PC-9 (cell line): Measurements from ENCODE around the gene CADM2. TPM values are rescaled to one million over a fixed set of nuclear protein-coding genes. Genes with fewer than 3 reads are reported as not detected.

ENCODE experiments used
- BruUV-seq: library from RNA; stranded (reverse); fragments of 400-500 nt; replicated peaks from 2 replicates; lab custom pipeline; 2021; lab: Mats Ljungman, UMichigan
- CTCF ChIA-PET: fragments of 300-600 bp; sonication (Branson Sonifier 250); formaldehyde crosslinking; loops from one replicate; lab custom pipeline; 2022; ENCODE audit warnings: antibody characterized with exemption; lab: Charles Lee
- POLR2A ChIA-PET: fragments of 300-600 bp; sonication (Branson Sonifier 250); formaldehyde crosslinking; loops from one replicate; lab custom pipeline; 2022; ENCODE audit warnings: antibody characterized with exemption; ENCODE audit not compliant: unreplicated experiment; lab: Charles Lee
- DNase-seq, 2 experiments: peaks; one replicate each; pipeline versions ENCODE4 v3.0.0 to v3.0.0-alpha.2; 2015 to 2022; ENCODE audit warnings: mixed read lengths in 1 of 2
- H2AFZ ChIP-seq: fragments of 200-600 bp; sonication (generic); 2 replicates; pipeline ENCODE4 v1.8.1; 2017; ENCODE audit warnings: antibody characterized with exemption
- H3F3A ChIP-seq: fragments of 200-600 bp; sonication (generic); 2 replicates; pipeline ENCODE4 v1.8.1; 2017; ENCODE audit warnings: antibody characterized with exemption, mild to moderate bottlenecking, low read depth; ENCODE audit not compliant: insufficient read depth
- H3K27ac ChIP-seq: fragments of 200-600 bp; sonication (generic); 2 replicates; pipeline ENCODE4 v1.6.1; 2016; ENCODE audit warnings: mixed run types
- H3K27me3 ChIP-seq: fragments of 200-600 bp; sonication (generic); 2 replicates; pipeline ENCODE4 v1.6.1; 2016; ENCODE audit warnings: low read depth, mixed run types; ENCODE audit not compliant: insufficient read depth
- H3K36me3 ChIP-seq: fragments of 200-600 bp; sonication (generic); 2 replicates; pipeline ENCODE4 v1.6.1; 2016; ENCODE audit warnings: low read depth, mixed run types
- H3K4me1 ChIP-seq: fragments of 200-600 bp; sonication (generic); replicated peaks from 2 replicates; pipeline ENCODE4 v1.6.1; 2016; ENCODE audit warnings: mixed run types; ENCODE audit not compliant: insufficient read depth
- H3K4me2 ChIP-seq: fragments of 200-600 bp; sonication (generic); 2 replicates; pipeline ENCODE4 v1.6.1; 2017; ENCODE audit warnings: mixed run types
- H3K4me3 ChIP-seq: fragments of 200-600 bp; sonication (generic); 2 replicates; pipeline ENCODE4 v1.6.1; 2016; ENCODE audit warnings: mixed run types
- H3K79me2 ChIP-seq: fragments of 200-600 bp; sonication (generic); 2 replicates; pipeline ENCODE4 v1.6.1; 2017; ENCODE audit warnings: low read depth, mixed run types
- H3K9me2 ChIP-seq: fragments of 200-600 bp; sonication (generic); 2 replicates; pipeline ENCODE4 v1.8.1; 2017; ENCODE audit warnings: mild to moderate bottlenecking; ENCODE audit not compliant: insufficient read depth
- H3K9me3 ChIP-seq: fragments of 200-600 bp; sonication (generic); 2 replicates; pipeline ENCODE4 v1.8.1; 2016; ENCODE audit warnings: low read depth; ENCODE audit not compliant: insufficient read depth
- H4K20me1 ChIP-seq: fragments of 200-600 bp; sonication (generic); 2 replicates; pipeline ENCODE4 v1.8.1; 2017; ENCODE audit not compliant: insufficient read depth
- CTCF ChIP-seq: fragments of 200-600 bp; sonication (generic); conservative IDR thresholded peaks from 2 replicates; pipeline ENCODE4 v1.6.1; 2017; ENCODE audit warnings: mixed run types, antibody characterized with exemption, mild to moderate bottlenecking, moderate library complexity
- EZH2 ChIP-seq: fragments of 200-600 bp; sonication (generic); IDR thresholded peaks from 2 replicates; pipeline ENCODE4 v1.8.0; 2017; ENCODE audit warnings: antibody characterized with exemption, low read depth
- intact Hi-C: fragments of 100-400 bp; cut with micrococcal nuclease; formaldehyde crosslinking; loops from one replicate; pipeline ENCODE4 v1.10.0; 2022; ENCODE audit not compliant: unreplicated experiment
- total RNA-seq: library from RNA; stranded (reverse); gene quantifications from 2 replicates; pipeline ENCODE4 v1.2.3, GENCODE V29; 2021

The CADM2 gene
- total RNA-seq, 1 experiment from 2014 or later = 0.59 TPM

GRCh38 chr3:85877631-85878030 lies 918.8 kb downstream of the CADM2 start:
- Histone ChIP-seq H3F3A (no peaks in the 10 kb centered on the region), H3K4me2 (no peak overlapping the region), H3K36me3 (no peaks in the 10 kb centered on the region), H2AFZ (no peak overlapping the region), H3K27me3 (no peaks in the 10 kb centered on the region), H4K20me1 (no peaks in the 10 kb centered on the region), H3K4me1 (no peaks in the 10 kb centered on the region), H3K9me2 (no peaks in the 10 kb centered on the region), H3K79me2 (no peaks in the 10 kb centered on the region), H3K4me3 (no peak overlapping the region), H3K9me3 (no peaks in the 10 kb centered on the region), H3K27ac (no peak overlapping the region)
- intact Hi-C loops = no loop called here
- ChIA-PET POLR2A (no interaction called here), CTCF (no interaction called here)
- no peak for DNase-seq
- no TSS peak for BruUV-seq
- TF ChIP-seq EZH2 = no peak

- H3K27me3 ChIP-seq = no peaks in the 10 kb centered on the region
- no peaks in the 10 kb centered on the region for H3K9me2 ChIP-seq
- intact Hi-C loops = no loop called here
- no peaks in the 10 kb centered on the region for H3K36me3 ChIP-seq
- no peak overlapping the region for H3K27ac ChIP-seq
- BruUV-seq = no TSS peak
- CTCF ChIA-PET = no interaction called here
- no peaks in the 10 kb centered on the region for H3K79me2 ChIP-seq
- POLR2A ChIA-PET = interaction anchor here (0.7 kb wide), 1 partner anchor 637 kb away, joined by 3 read pairs; no protein-coding TSS in a partner anchor
- H3K4me1 ChIP-seq = no peaks in the 10 kb centered on the region
- H3F3A ChIP-seq = no peaks in the 10 kb centered on the region
- no peaks in the 10 kb centered on the region for H4K20me1 ChIP-seq
- no peak for DNase-seq
- no peak overlapping the region for H3K4me3 ChIP-seq
- H3K9me3 ChIP-seq = no peaks in the 10 kb centered on the region
- H3K4me2 ChIP-seq = no peak overlapping the region
- no peak overlapping the region for H2AFZ ChIP-seq
- no peak for TF ChIP-seq CTCF
- TF ChIP-seq EZH2 = no peak
Measured at GRCh38 chr3:85881833-85882393, 923.1 kb downstream of the CADM2 start.

DNA sequence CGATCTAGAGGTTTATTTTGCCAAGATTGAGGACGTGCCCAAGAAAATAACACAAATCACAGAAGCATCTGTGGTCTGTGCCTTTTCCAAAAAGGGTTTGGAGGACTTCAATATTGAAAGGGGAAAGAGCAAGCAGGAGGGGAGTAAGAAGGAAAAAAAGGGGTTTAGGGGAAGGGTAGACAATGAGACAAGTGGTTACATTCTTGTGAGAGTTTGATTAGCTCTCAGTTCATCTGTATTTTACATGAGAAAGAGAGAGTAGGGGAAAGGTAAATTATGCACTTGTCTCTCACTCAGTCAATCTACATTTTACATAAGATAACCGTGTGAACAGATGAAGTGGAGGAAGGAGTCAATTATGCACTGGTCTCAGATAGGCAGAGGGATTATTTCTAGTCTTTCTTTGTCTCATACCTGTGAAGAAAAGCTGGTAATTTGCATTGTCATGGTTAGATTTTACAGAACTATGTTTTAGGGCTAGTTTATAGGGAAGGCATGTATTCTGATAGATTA lies 931.3 kb downstream of the CADM2 start:
- intact Hi-C loops = no loop called here
- no TSS peak for BruUV-seq
- no peaks in the 10 kb centered on the region for H3K9me3 ChIP-seq
- no peaks in the 10 kb centered on the region for H3F3A ChIP-seq
- ChIA-PET POLR2A (no interaction called here), CTCF (interaction anchor here (0.9 kb wide), 1 partner anchor 758 kb away, joined by 4 read pairs; no protein-coding TSS in a partner anchor)
- no peaks in the 10 kb centered on the region for H4K20me1 ChIP-seq
- no peaks in the 10 kb centered on the region for H3K36me3 ChIP-seq
- no peak overlapping the region for H3K4me3 ChIP-seq
- H3K27me3 ChIP-seq = no peaks in the 10 kb centered on the region
- no peaks in the 10 kb centered on the region for H3K4me1 ChIP-seq
- TF ChIP-seq CTCF (no peak), EZH2 (no peak)
- no peak overlapping the region; the same call in 1 of the 2 replicates for H2AFZ ChIP-seq
- H3K9me2 ChIP-seq = no peaks in the 10 kb centered on the region
- H3K79me2 ChIP-seq = no peaks in the 10 kb centered on the region
- H3K4me2 ChIP-seq = no peak overlapping the region
- H3K27ac ChIP-seq = no peak overlapping the region
- DNase-seq = no peak
